ENCODE data around the gene ZNF281.

DNA sequence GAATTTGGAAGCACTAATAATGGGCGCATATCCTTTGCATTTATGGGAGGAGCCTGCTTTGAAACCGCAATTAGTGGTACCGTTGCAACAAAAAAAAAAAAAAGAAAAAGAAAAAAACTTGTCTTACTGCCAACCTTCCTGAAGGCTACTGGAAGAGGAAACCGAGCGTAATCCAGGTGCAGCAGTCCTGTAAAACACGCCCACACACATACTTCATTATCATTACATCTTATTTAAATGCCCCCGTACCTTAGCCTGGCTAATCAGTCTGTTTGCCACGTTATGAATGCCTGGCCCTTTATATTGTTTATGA lies 686 bp upstream of the ZNF281 start:
- TF ChIP-seq, protein P1, sequence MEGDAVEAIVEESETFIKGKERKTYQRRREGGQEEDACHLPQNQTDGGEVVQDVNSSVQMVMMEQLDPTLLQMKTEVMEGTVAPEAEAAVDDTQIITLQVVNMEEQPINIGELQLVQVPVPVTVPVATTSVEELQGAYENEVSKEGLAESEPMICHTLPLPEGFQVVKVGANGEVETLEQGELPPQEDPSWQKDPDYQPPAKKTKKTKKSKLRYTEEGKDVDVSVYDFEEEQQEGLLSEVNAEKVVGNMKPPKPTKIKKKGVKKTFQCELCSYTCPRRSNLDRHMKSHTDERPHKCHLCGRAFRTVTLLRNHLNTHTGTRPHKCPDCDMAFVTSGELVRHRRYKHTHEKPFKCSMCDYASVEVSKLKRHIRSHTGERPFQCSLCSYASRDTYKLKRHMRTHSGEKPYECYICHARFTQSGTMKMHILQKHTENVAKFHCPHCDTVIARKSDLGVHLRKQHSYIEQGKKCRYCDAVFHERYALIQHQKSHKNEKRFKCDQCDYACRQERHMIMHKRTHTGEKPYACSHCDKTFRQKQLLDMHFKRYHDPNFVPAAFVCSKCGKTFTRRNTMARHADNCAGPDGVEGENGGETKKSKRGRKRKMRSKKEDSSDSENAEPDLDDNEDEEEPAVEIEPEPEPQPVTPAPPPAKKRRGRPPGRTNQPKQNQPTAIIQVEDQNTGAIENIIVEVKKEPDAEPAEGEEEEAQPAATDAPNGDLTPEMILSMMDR (IDR thresholded peaks at IDR 0.05) = no peak
- no peak for TF ChIP-seq ZFX (IDR thresholded peaks at IDR 0.05; ENCODE audit: borderline replicate concordance)
